Midbrain (tissue), 1 donor: ENCODE measurements around the gene TPP1.

Source experiments
- DNase-seq: peaks from one replicate; lab custom pipeline; 2025; lab: John Stamatoyannopoulos, UW

The TPP1 gene

GRCh38 chr11:6563121-6563619 lies 56.1 kb downstream of the TPP1 start:
- no peak for DNase-seq
